ENCODE data around the gene EDRF1. TPM values are rescaled to one million over a fixed set of nuclear protein-coding genes. Genes with fewer than 3 reads are reported as not detected.

EDRF1 gene, protein sequence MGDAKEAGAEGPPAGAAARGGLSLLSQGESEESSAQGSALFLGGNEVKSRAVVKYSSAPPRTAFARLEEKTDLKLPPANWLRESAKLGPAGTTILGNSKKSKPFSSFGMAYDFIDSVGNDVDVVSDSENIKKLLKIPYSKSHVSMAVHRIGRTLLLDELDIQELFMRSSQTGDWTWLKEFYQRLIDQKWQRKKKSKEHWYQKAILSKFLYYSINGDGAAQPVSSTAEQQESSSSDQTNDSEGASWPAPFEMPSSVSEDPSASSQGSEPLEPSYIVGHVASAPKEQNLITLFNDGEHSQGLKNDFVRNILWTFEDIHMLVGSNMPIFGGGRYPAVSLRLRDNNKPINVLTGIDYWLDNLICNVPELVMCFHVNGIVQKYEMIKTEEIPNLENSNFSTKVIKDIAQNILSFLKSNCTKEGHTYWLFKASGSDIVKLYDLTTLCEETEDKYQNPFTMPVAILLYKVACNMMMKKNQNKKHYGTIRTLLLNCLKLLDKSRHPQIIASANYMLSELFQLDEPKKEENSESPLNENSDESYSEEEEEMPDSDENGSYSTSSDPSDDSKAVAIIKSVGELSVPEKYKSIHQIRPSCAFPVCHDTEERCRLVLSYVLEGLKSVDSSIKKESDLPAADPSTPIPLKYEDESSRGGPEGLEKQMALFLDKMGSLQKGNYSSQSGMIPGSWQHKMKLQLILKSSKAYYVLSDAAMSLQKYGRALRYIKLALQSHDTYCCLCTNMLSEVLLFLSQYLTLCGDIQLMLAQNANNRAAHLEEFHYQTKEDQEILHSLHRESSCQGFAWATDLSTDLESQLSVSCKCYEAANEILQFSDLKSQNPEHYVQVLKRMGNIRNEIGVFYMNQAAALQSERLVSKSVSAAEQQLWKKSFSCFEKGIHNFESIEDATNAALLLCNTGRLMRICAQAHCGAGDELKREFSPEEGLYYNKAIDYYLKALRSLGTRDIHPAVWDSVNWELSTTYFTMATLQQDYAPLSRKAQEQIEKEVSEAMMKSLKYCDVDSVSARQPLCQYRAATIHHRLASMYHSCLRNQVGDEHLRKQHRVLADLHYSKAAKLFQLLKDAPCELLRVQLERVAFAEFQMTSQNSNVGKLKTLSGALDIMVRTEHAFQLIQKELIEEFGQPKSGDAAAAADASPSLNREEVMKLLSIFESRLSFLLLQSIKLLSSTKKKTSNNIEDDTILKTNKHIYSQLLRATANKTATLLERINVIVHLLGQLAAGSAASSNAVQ
- total RNA-seq (63.0 and 69.4 TPM in 2 replicates), polyA plus RNA-seq (26.1 and 42.8 TPM in 2 replicates), polyA minus RNA-seq (15.7 and 19.1 TPM in 2 replicates)
- 47.5 TPM for total RNA-seq (2013)

DNA sequence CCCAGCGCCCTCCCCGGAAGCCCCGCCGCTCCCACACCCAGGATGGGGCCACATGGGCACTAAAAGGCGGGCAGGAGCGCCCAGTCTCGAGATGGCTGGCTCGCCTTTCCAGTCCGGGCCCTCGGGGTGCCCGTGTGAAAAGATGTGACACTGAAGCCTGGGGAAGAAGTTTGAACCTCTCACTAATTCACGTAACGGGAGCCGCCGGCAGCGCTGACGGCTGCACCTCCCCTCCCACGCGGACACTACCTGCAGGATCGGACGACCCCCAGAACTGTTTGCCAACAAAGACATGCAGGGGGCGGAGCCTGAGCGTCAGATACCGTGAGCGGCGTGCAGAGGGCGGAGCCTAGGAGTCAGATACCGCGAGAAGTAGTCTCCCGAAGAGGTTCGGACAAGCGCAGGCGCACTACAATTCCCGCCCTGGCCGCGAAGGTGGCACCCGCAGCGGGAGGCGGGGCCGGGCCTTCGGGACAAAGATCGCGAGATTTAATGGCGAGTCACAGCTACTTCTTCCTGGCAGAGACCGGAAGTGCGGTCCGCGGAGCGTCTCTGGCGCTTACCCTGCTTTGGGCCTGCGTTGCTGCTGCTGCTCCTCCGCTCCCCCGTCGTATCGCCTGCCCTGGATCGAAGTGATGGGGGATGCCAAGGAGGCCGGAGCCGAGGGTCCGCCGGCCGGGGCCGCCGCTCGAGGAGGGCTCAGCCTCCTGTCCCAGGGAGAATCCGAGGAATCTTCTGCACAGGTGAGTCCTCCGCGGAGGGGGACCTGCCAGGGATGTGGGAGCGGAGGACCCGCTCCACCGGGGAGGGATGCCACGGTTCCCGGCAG is at the start of gene EDRF1:
Gene EDRF1 (plus strand): TSS at position 537 of the 829 bp plus-strand sequence. CDS start 99 bp downstream, at position 636.
- Histone ChIP-seq H2AFZ (ENCODE audit: insufficient read depth, low read depth, low read length, poor library complexity, severe bottlenecking) (peak within 1 kb of the TSS; percentile 99), H3K27ac (ENCODE audit: low read length in 2 of 2) (peak within 1 kb of the TSS; percentile 77 to 93), H3K9me3 (ENCODE audit: control extremely low read depth in 1 of 3, control insufficient read depth in 2 of 3, insufficient read depth in 1 of 3, low read length in 2 of 3) (peaks cover 0 to 9% (median 0%) of the 10 kb centered on the region in 3 donors), H3K4me2 (replicated peaks; ENCODE audit: low read depth, low read length, poor library complexity, severe bottlenecking) (peak within 1 kb of the TSS; percentile 83), H3K79me2 (ENCODE audit: control insufficient read depth, insufficient read depth, low read length) (peaks cover 22% of the 10 kb centered on the region), H3K9ac (ENCODE audit: low read length) (peak within 1 kb of the TSS; percentile 98), H3K4me1 (ENCODE audit: control insufficient read depth in 2 of 2, insufficient read depth in 2 of 2, low read length in 2 of 2) (peaks cover 17% of the 10 kb centered on the region in 2 donors), H3K36me3 (replicated peaks in 1 of 2; ENCODE audit: control extremely low read depth in 1 of 2, control insufficient read depth in 1 of 2, extremely low read depth in 1 of 2, insufficient read depth in 2 of 2, low read length in 1 of 2) (peaks cover 3 to 25% of the 10 kb centered on the region in 2 experiments), H3K4me3 (ENCODE audit: control extremely low read depth in 1 of 5, extremely low read depth in 1 of 5, insufficient read depth in 1 of 5, low read depth in 2 of 5, low read length in 4 of 5) (peak within 1 kb of the TSS; percentile 69 to 93 (median 89)), H4K20me1 (ENCODE audit: control insufficient read depth, insufficient read depth, low read length, poor library complexity, severe bottlenecking) (no peaks in the 10 kb centered on the region), H3K27me3 (replicated peaks in 1 of 4; ENCODE audit: control extremely low read depth in 1 of 4, control insufficient read depth in 3 of 4, insufficient read depth in 4 of 4, low read length in 3 of 4) (no peaks in the 10 kb centered on the region)
- peaks cover 30% of the 10 kb centered on the region for H3K4me1 Mint-ChIP-seq
- no peaks in the 10 kb centered on the region for H3K9me3 Mint-ChIP-seq (ENCODE audit: insufficient read depth)
- TF ChIP-seq EZH2 (IDR thresholded peaks at IDR 0.05; ENCODE audit: borderline replicate concordance, insufficient read depth, low read depth, low read length, poor library complexity, severe bottlenecking) = no peak
- TF ChIP-seq, protein P1, sequence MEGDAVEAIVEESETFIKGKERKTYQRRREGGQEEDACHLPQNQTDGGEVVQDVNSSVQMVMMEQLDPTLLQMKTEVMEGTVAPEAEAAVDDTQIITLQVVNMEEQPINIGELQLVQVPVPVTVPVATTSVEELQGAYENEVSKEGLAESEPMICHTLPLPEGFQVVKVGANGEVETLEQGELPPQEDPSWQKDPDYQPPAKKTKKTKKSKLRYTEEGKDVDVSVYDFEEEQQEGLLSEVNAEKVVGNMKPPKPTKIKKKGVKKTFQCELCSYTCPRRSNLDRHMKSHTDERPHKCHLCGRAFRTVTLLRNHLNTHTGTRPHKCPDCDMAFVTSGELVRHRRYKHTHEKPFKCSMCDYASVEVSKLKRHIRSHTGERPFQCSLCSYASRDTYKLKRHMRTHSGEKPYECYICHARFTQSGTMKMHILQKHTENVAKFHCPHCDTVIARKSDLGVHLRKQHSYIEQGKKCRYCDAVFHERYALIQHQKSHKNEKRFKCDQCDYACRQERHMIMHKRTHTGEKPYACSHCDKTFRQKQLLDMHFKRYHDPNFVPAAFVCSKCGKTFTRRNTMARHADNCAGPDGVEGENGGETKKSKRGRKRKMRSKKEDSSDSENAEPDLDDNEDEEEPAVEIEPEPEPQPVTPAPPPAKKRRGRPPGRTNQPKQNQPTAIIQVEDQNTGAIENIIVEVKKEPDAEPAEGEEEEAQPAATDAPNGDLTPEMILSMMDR (IDR thresholded peaks at IDR 0.05) = no peak
- H3K27me3 Mint-ChIP-seq = no peaks in the 10 kb centered on the region
- intact Hi-C loops (cut with micrococcal nuclease) = loop anchor here (1.0 kb wide), 1 partner anchor 104 kb away; the partner anchor contains the start of genes BCCIP and UROS
- ATAC-seq (ENCODE audit: low read depth) (peak; percentile 97), DNase-seq (peak; percentile 99)
- under 1% methylated on average over 69 of the region's 72 CpGs for WGBS (ENCODE audit: insufficient coverage)
- H3K27ac Mint-ChIP-seq = peak within 1 kb of the TSS; percentile 93
- H3K4me3 Mint-ChIP-seq = peak within 1 kb of the TSS; percentile 95
- CTCF ChIA-PET = no interaction called here
- POLR2A ChIA-PET = interaction anchor here (1.0 to 1.3 kb wide), 2 partner anchors 104 to 803 kb away, joined by 3 to 6 read pairs; partner anchors contain the start of genes BCCIP and UROS

Data from B cell (primary cell).